ENCODE measurements around the gene TBC1D22A.

DNA sequence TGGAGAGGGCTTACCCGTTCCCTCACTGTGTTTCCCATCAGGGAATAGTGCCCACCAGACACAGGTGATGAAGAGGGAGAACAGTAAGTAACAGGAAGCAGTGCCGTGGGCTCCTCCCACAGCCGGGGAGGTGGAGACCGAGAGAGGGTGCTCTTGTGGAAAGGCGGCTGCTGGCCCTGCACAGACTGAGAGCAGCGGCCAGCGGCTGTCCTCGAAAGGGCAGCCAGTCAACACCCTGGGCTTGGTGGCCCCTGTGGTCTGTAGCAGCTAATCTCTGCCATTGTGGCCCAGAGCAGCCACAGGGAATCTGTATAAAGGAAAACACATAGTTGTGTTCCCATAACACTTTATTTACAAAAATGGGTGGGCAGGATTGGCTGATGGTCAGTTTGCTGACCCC, 121.9 kb downstream of the TBC1D22A start:
- TF ChIP-seq, protein P1, sequence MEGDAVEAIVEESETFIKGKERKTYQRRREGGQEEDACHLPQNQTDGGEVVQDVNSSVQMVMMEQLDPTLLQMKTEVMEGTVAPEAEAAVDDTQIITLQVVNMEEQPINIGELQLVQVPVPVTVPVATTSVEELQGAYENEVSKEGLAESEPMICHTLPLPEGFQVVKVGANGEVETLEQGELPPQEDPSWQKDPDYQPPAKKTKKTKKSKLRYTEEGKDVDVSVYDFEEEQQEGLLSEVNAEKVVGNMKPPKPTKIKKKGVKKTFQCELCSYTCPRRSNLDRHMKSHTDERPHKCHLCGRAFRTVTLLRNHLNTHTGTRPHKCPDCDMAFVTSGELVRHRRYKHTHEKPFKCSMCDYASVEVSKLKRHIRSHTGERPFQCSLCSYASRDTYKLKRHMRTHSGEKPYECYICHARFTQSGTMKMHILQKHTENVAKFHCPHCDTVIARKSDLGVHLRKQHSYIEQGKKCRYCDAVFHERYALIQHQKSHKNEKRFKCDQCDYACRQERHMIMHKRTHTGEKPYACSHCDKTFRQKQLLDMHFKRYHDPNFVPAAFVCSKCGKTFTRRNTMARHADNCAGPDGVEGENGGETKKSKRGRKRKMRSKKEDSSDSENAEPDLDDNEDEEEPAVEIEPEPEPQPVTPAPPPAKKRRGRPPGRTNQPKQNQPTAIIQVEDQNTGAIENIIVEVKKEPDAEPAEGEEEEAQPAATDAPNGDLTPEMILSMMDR (conservative IDR thresholded peaks at IDR 0.05; ENCODE audit: low read depth in 2 of 2): no peak
- TF ChIP-seq EZH2 (IDR thresholded peaks at IDR 0.05; ENCODE audit: low read depth, unreplicated experiment): no peak
- TF ChIP-seq, protein P2, sequence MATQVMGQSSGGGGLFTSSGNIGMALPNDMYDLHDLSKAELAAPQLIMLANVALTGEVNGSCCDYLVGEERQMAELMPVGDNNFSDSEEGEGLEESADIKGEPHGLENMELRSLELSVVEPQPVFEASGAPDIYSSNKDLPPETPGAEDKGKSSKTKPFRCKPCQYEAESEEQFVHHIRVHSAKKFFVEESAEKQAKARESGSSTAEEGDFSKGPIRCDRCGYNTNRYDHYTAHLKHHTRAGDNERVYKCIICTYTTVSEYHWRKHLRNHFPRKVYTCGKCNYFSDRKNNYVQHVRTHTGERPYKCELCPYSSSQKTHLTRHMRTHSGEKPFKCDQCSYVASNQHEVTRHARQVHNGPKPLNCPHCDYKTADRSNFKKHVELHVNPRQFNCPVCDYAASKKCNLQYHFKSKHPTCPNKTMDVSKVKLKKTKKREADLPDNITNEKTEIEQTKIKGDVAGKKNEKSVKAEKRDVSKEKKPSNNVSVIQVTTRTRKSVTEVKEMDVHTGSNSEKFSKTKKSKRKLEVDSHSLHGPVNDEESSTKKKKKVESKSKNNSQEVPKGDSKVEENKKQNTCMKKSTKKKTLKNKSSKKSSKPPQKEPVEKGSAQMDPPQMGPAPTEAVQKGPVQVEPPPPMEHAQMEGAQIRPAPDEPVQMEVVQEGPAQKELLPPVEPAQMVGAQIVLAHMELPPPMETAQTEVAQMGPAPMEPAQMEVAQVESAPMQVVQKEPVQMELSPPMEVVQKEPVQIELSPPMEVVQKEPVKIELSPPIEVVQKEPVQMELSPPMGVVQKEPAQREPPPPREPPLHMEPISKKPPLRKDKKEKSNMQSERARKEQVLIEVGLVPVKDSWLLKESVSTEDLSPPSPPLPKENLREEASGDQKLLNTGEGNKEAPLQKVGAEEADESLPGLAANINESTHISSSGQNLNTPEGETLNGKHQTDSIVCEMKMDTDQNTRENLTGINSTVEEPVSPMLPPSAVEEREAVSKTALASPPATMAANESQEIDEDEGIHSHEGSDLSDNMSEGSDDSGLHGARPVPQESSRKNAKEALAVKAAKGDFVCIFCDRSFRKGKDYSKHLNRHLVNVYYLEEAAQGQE (IDR thresholded peaks at IDR 0.05; ENCODE audit: unreplicated experiment): no peak
- TF ChIP-seq POLR2AphosphoS5 (IDR thresholded peaks at IDR 0.05; ENCODE audit: low read depth): no peak
- TF ChIP-seq JUNB (IDR thresholded peaks at IDR 0.05; ENCODE audit: unreplicated experiment): no peak
- no peak for TF ChIP-seq NANOG (IDR thresholded peaks at IDR 0.05; ENCODE audit: borderline replicate concordance)
- TF ChIP-seq EZH2phosphoT487 (IDR thresholded peaks at IDR 0.05; ENCODE audit: unreplicated experiment): no peak
- TF ChIP-seq ZNF114 (CRISPR knock-in tag; IDR thresholded peaks at IDR 0.05): no peak
